Activated naive CD4-positive, alpha-beta T cell treated with anti-CD3 and anti-CD28 coated beads, Interleukin-2, amount 50 U/mL, for 72 hours (primary cell): ENCODE results near the gene RIMS3. TPM values are rescaled to one million over a fixed set of nuclear protein-coding genes. Genes with fewer than 3 reads are reported as not detected.
A peak's percentile ranks its signal among the peaks of the same experiment; 100 is the strongest.
"Not testable (repeated sequence)": the region's sequence is repeated elsewhere in the genome, so short reads cannot be mapped to it uniquely, and the experiment has no call there.

ENCODE experiments used
- ATAC-seq, 2 donors: fragments of 150-1000 bp; cut with Tn5 transposase; 2 replicates each; pipeline ENCODE4 v1.10.0; 2021; ENCODE audit warnings: mild to moderate bottlenecking in 2 of 2, moderate library complexity in 2 of 2
- DNase-seq, 2 donors: peaks; one replicate each; pipeline ENCODE4 v3.0.0; 2021 to 2022; ENCODE audit warnings: low spot score in 2 of 2
- H3K27ac Mint-ChIP-seq, 2 donors: one replicate each; pipeline ENCODE4 v1.8.0; 2022; ENCODE audit warnings: mild to moderate bottlenecking in 2 of 2, mixed read lengths in 2 of 2
- H3K36me3 Mint-ChIP-seq, 2 donors: one replicate each; pipeline ENCODE4 v1.8.0; 2022; ENCODE audit warnings: mixed read lengths in 2 of 2
- H3K9me3 Mint-ChIP-seq, 2 donors: one replicate each; pipeline ENCODE4 v1.8.0; 2022; ENCODE audit warnings: mixed read lengths in 2 of 2
- total RNA-seq, 2 donors: library from RNA; stranded (reverse); gene quantifications; one replicate each; pipeline ENCODE4 v1.2.3, GENCODE V29; 2022

The RIMS3 gene
- total RNA-seq, 2 donors from 2014 or later: 6.9 to 8.3 TPM

DNA sequence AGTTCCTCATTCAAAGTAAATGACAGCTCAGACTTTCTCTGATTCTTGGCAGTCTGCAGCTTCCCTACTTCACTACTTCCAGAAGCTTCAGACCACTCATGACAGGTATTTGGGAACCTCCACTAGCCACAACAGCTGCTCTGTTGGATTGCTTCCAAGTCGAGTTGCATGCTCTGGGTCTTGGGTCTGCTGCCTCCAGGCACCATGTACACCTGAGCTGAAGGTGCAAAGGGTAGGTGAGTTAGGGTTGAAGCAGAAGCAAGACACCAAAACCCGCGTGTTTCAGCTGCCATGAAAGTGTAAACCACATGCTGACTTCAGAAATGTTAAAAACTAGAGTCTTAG lies 71.3 kb downstream of the RIMS3 start:
- no peak for ATAC-seq
- Mint-ChIP-seq H3K36me3 (no peaks in the 10 kb centered on the region), H3K9me3 (no peaks in the 10 kb centered on the region), H3K27ac (no peak overlapping the region)
- DNase-seq: no peak

DNA sequence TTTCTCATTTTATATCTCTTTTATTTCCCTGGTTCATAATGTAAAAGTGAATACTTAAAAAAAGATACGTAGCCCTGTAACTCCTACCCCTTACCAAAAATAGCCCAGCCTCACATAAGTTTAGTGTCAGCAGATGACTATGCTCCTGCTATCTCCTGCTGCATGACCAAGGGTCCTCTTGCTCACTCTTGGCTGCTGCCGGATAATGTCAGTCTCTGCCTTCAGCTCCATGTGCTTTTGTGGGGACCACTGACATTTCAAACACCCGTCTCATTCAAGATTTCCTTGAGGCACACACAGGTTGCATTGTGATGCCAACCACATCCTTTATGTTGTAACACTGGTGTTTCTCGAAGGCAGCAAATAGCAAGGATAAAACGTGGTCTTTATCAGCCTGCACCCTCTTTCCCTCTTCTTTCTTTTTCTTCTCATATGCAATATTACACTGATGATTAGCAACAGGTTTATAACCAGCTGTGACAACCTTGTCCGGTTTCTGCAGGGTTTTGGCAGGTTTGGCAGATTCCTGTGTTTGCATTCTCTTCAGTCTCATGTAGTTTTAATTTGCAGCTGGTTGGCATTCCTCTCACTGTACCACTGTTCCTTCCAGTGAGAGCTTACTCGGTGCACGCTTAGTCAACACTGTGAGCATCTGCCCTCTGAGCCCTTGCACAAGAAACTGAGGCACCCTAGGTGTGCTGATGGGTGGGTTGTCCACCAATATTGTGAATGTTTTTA lies 71.9 kb downstream of the RIMS3 start:
- DNase-seq (no peak), ATAC-seq (peak in 1 of 2 donors; percentile 41)
- Mint-ChIP-seq H3K9me3 (no peaks in the 10 kb centered on the region), H3K27ac (no peak overlapping the region), H3K36me3 (no peaks in the 10 kb centered on the region)

DNA sequence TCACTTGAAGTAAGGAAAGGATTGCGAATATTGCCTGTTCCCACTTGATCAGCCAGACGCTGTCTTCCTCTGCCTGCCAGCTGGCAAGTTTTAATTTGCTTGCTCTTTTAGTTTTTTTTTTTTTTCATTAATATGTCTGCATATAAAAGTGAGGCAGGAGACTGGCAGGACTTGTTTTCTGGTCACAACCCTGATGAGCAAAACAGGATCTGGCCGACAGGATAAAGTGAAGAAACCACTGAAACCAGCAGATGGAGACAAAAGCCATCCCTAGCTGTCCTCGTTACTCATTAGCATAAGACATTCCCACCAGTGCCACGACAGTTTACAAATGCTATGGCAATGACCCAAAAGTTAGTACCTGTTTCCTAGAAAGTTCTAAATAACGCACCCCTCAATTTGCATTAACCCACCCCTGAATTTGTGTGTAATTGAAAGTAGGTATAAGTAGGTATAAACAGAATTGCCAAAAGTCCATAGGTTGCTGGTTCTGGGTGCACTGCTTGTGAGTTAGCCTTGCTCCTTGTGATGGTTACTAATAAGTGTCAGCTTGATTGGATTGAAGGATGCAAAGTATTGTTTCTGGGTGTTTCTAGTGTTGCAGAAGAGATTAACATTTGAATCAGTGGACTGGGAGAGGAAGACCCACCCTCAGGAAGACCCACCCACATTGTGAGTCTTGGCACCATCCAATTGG lies 73.2 kb downstream of the RIMS3 start:
- Mint-ChIP-seq H3K9me3 (no peaks in the 10 kb centered on the region), H3K36me3 (no peaks in the 10 kb centered on the region), H3K27ac (no peak overlapping the region)
- DNase-seq: no peak
- peak in 1 of 2 donors; percentile 66 for ATAC-seq

DNA sequence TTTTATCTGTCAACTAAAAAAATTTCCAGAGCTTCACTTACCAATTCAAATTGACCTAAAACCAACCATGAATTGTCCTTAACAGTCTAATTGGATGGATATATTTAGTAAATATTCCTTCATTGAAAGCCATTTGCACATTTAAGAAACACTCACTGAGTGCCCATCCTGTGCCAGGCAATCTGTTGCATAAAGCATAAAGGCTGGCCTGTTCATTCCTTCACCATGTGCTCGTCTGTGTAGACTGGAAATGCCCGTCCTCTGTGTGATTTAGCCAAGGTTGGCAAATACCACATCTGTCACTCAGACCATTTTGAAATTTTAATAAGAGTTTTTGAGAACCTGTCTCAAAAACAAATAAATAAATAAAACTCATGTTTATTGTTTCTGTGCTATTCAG lies 76.9 kb downstream of the RIMS3 start:
- H3K9me3 Mint-ChIP-seq: no peaks in the 10 kb centered on the region
- no peak for DNase-seq
- ATAC-seq: no peak
- no peaks in the 10 kb centered on the region for H3K36me3 Mint-ChIP-seq
- no peak overlapping the region for H3K27ac Mint-ChIP-seq

DNA sequence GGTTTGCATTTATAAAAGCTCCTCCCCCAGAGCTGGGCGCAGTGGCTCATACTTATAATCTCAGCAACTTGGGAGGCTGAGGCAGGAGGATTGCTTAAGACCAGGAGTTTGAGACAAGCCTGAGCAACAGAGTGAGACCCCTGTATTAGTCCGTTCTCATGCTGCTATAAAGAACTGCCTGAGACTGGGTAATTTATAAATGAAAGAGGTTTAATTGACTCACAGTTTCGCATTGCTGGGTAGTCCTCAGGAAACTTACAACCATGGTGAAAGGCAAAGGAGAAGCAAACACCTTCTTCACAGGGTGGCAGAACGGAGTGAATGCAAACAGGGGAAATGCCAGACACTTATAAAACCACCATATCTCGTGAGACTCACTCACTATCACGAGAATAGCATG lies 81.5 kb downstream of the RIMS3 start:
- H3K36me3 Mint-ChIP-seq: no peaks in the 10 kb centered on the region
- H3K27ac Mint-ChIP-seq: peak overlapping the region; percentile 41 to 67
- DNase-seq (no peak), ATAC-seq (peak; percentile 55 to 74)
- H3K9me3 Mint-ChIP-seq: no peaks in the 10 kb centered on the region

DNA sequence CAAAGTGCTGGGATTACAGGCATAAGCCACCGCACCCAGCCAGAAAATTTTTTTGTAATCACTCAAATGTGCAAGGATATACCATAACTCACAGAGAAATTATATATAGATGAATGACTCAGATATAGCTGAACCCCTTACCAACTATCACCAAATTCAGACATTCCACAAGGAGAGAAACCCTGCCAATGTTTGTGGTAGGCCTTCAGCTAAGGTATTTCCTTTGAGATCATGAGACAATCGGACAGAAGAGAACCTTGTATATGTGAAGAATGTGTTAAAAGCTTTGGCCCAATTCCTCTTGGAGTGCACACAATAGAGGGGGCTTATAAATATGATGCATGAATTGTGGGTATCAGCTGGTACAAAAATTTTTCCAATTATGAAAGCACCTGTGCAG lies 83.4 kb downstream of the RIMS3 start:
- Mint-ChIP-seq H3K36me3 (no peaks in the 10 kb centered on the region), H3K27ac (no peak overlapping the region), H3K9me3 (no peaks in the 10 kb centered on the region)
- ATAC-seq (no peak), DNase-seq (no peak)

DNA sequence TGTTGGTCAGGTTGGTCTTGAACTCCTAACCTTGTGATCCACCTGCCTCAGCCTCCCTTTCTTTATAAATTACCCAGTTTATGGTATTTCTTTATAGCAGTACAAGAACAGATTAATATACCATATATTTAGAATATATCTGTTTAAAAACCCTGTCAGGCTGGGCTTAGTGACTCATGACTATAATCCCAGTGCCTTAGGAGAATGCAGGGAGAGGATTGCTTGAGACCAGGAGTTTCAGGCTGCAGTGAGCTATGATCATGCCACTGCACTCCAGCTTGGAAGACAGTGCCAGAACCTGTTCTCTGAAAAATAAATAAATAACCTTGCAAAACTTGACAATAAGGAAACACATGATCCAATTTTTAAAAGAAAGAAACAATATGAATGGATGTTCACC lies 90.1 kb downstream of the RIMS3 start:
- H3K27ac Mint-ChIP-seq: no peak overlapping the region
- ATAC-seq: no peak
- no peaks in the 10 kb centered on the region for H3K36me3 Mint-ChIP-seq
- no peaks in the 10 kb centered on the region for H3K9me3 Mint-ChIP-seq
- no peak for DNase-seq

DNA sequence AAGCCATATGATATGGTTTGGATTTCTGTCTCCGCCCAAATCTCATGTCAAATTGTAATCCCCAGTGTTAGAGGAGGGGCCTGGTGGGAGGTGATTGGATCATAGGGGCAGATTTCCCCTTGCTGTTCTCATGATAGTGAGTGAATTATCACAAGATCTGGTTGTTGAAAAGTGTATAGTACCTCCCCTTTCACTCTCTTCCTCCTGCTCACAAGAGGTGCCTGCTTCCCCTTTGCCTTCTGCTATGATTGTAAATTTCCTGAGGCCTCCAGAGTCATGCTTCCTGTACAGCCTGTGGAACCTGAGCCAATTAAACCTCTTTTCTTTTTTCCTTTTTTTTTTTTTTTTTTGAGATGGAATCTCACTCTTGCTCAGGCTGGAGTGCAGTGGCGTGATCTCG lies 90.7 kb downstream of the RIMS3 start:
- H3K9me3 Mint-ChIP-seq, H3K36me3 Mint-ChIP-seq, ATAC-seq, DNase-seq, H3K27ac Mint-ChIP-seq: not testable (repeated sequence)

Other genes starting within 250 kb of the RIMS3 start
- 1 to 10 TPM; 1.6 to 6.9 TPM for gene ZFP69B, start 215.2 kb downstream of the RIMS3 start, total RNA-seq
- gene ZFP69, start 188.4 kb downstream of the RIMS3 start, total RNA-seq: 1 to 10 TPM in 1 of 2 donors, under 1 TPM in 1; 0.71 to 4.9 TPM
- 1 to 10 TPM; 3.6 to 8.4 TPM for gene EXO5, start 156.9 kb downstream of the RIMS3 start, total RNA-seq
- 10 to 100 TPM in 1 of 2 donors, 1 to 10 TPM in 1; 4.2 to 13.3 TPM for gene ZNF684, start 134.0 kb downstream of the RIMS3 start, total RNA-seq
- 10 to 100 TPM; 58.9 to 62.5 TPM for gene NFYC, start 26.0 kb upstream of the RIMS3 start, total RNA-seq
- gene KCNQ4, start 118.1 kb upstream of the RIMS3 start, total RNA-seq: 1 to 10 TPM in 1 of 2 donors, under 1 TPM in 1; 0.73 to 1.5 TPM
- gene CITED4, start 196.7 kb upstream of the RIMS3 start, total RNA-seq: 1 to 10 TPM; 1.4 to 4.4 TPM